Measurements from ENCODE around the gene ZNF385B.

GRCh38 chr2:179830043-179830787, 31.2 kb downstream of the ZNF385B start:
- TF ChIP-seq CTCF (IDR thresholded peaks at IDR 0.05 in 2 of 3, conservative IDR thresholded peaks at IDR 0.05 in 1 of 3; ENCODE audit: borderline replicate concordance in 1 of 3, insufficient read depth in 1 of 3, low read depth in 2 of 3, low read length in 2 of 3) (no peak), POLR2A (IDR thresholded peaks at IDR 0.05; ENCODE audit: borderline replicate concordance, extremely low read depth, insufficient read depth, insufficient read length) (no peak), YY1 (IDR thresholded peaks at IDR 0.05; ENCODE audit: extremely low read depth, insufficient replicate concordance, low read depth, low read length) (no peak), EZH2 (IDR thresholded peaks at IDR 0.05) (no peak), ZNF274 (IDR thresholded peaks at IDR 0.05; ENCODE audit: low read depth, low read length) (no peak), POLR2AphosphoS5 (IDR thresholded peaks at IDR 0.05; ENCODE audit: low read depth, low read length) (no peak), JUND (IDR thresholded peaks at IDR 0.05) (no peak), CBX3 (IDR thresholded peaks at IDR 0.05; ENCODE audit: low read depth) (no peak)

All from HCT116 (cell line).